Suprapubic skin (tissue), 4 donors: ENCODE measurements around the gene SHC2. TPM values are rescaled to one million over a fixed set of nuclear protein-coding genes. Genes with fewer than 3 reads are reported as not detected.

Experiments
- DNase-seq, 2 donors: peaks; one replicate each; pipeline ENCODE4 v3.0.0-alpha.2; 2019; ENCODE audit warnings: low spot score in 2 of 2
- H3K27ac ChIP-seq: fragments of 200-600 bp; sonication (generic); one replicate; pipeline ENCODE4 v1.5.1; 2019
- H3K27me3 ChIP-seq: fragments of 200-600 bp; sonication (generic); one replicate; pipeline ENCODE4 v1.5.1; 2019
- H3K36me3 ChIP-seq: fragments of 200-600 bp; sonication (generic); one replicate; pipeline ENCODE4 v1.5.1; 2019
- H3K4me1 ChIP-seq: fragments of 200-600 bp; sonication (generic); one replicate; pipeline ENCODE4 v1.5.1; 2019
- H3K4me3 ChIP-seq: fragments of 200-600 bp; sonication (generic); one replicate; pipeline ENCODE4 v1.5.1; 2019; ENCODE audit warnings: mild to moderate bottlenecking
- H3K9me3 ChIP-seq: fragments of 200-600 bp; sonication (generic); one replicate; pipeline ENCODE4 v1.5.1; 2019
- EP300 ChIP-seq: sonication (generic); formaldehyde crosslinking; IDR thresholded peaks from one replicate; pipeline ENCODE4 v1.6.1; 2017; ENCODE audit warnings: antibody characterized with exemption
- POLR2A ChIP-seq, 2 donors: fragments of 450-650 bp; IDR thresholded peaks; one replicate each; pipeline ENCODE4 v1.6.1; 2017; ENCODE audit warnings: antibody characterized with exemption in 2 of 2, mild to moderate bottlenecking in 2 of 2, moderate library complexity in 2 of 2
- POLR2AphosphoS5 ChIP-seq, 3 donors: sonication (generic); formaldehyde crosslinking; IDR thresholded peaks; one replicate each; pipeline ENCODE4 v1.6.1; 2017; ENCODE audit warnings: antibody characterized with exemption in 3 of 3
- WGBS: methylation state at CpG from one replicate; pipeline ENCODE4 v1.1.5; 2018; 5-methylcytosine and 5-hydroxymethylcytosine counted together
- total RNA-seq, 4 donors: library from RNA; depleted of rRNA; stranded (reverse); fragments of >200 nt; gene quantifications; one replicate each; pipeline ENCODE4 v1.1.0, GENCODE V29; 2016
- TF ChIP-seq, protein P1 (sequence below), 2 donors: fragments of 200-600 bp in 1 of 2; fragments of 450-650 bp in 1 of 2; sonication (generic) in 1 of 2; IDR thresholded peaks; one replicate each; pipeline ENCODE4 v1.5.1; 2016 to 2019; ENCODE audit warnings: antibody characterized with exemption in 2 of 2, mild to moderate bottlenecking in 1 of 2, moderate library complexity in 1 of 2

SHC2 gene
- total RNA-seq, 4 donors from 2014 or later, result 16.3 to 40.7 (median 19.6) TPM

DNA sequence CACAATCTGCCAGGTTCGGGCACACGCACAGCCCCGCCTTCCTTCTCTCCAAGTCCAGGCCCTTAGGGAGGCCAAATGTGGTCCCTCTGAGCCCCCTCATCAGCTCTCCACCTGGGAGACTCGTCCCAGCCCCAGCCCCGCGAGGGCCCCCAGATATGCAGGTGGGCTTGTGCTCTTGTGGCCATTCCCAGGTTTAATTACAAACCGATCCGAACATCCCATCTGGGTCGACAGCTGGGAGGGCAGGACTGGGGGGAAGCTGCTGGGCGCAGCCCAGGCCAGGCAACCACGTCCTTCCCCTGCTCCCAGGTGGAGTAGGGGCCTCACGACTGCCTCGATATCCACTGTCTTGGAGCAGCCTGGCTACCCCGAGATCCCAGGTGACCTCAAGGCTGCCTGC, 44.4 kb downstream of the SHC2 start:
- Histone ChIP-seq H3K36me3 (no peaks in the 10 kb centered on the region), H3K4me3 (no peak overlapping the region), H3K4me1 (no peaks in the 10 kb centered on the region), H3K27ac (no peak overlapping the region), H3K27me3 (peaks cover 22% of the 10 kb centered on the region), H3K9me3 (no peaks in the 10 kb centered on the region)
- WGBS, result 93% methylated on average over 13 of the region's 14 CpGs
- TF ChIP-seq POLR2AphosphoS5 (IDR thresholded peaks at IDR 0.05) (no peak), POLR2A (IDR thresholded peaks at IDR 0.05) (no peak), EP300 (no peak)
- TF ChIP-seq, protein P1, sequence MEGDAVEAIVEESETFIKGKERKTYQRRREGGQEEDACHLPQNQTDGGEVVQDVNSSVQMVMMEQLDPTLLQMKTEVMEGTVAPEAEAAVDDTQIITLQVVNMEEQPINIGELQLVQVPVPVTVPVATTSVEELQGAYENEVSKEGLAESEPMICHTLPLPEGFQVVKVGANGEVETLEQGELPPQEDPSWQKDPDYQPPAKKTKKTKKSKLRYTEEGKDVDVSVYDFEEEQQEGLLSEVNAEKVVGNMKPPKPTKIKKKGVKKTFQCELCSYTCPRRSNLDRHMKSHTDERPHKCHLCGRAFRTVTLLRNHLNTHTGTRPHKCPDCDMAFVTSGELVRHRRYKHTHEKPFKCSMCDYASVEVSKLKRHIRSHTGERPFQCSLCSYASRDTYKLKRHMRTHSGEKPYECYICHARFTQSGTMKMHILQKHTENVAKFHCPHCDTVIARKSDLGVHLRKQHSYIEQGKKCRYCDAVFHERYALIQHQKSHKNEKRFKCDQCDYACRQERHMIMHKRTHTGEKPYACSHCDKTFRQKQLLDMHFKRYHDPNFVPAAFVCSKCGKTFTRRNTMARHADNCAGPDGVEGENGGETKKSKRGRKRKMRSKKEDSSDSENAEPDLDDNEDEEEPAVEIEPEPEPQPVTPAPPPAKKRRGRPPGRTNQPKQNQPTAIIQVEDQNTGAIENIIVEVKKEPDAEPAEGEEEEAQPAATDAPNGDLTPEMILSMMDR (IDR thresholded peaks at IDR 0.05), result no peak
- DNase-seq, result peak; percentile 29 to 47

DNA sequence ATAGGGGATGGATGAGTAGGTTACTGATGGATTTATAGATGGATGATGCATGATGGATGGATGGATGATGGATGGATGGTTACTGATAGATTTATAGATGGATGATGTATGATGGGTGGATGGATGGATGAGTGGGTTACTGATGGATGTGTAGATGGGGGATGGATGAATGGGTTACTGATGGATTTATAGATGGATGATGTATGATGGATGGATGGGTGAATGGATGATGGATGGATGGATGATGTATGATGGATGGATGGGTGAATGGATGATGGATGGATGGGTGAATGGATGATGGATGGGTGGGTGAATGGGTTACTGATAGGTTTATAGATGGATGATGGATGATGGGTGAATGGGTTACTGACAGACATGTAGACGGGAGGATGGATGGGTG, 45.5 kb downstream of the SHC2 start:
- WGBS, result 96% methylated on average over 1 of the region's 1 CpG
- no peak for TF ChIP-seq EP300
- TF ChIP-seq POLR2A (IDR thresholded peaks at IDR 0.05), result no peak
- TF ChIP-seq POLR2AphosphoS5 (IDR thresholded peaks at IDR 0.05), result no peak
- TF ChIP-seq, protein P1 (IDR thresholded peaks at IDR 0.05), result no peak
- H3K27me3 ChIP-seq, result peaks cover 29% of the 10 kb centered on the region
- peaks cover 1% of the 10 kb centered on the region for H3K4me1 ChIP-seq
- H3K36me3 ChIP-seq, result no peaks in the 10 kb centered on the region
- H3K27ac ChIP-seq, result no peak overlapping the region
- no peak for DNase-seq
- H3K4me3 ChIP-seq, result no peak overlapping the region
- no peaks in the 10 kb centered on the region for H3K9me3 ChIP-seq

GRCh38 chr19:413756-414420, 46.9 kb downstream of the SHC2 start:
- no peak overlapping the region for H3K4me3 ChIP-seq
- 78% methylated on average over 15 of the region's 15 CpGs for WGBS
- TF ChIP-seq, protein P1 (IDR thresholded peaks at IDR 0.05), result no peak
- no peak for TF ChIP-seq POLR2AphosphoS5 (IDR thresholded peaks at IDR 0.05)
- TF ChIP-seq EP300, result no peak
- no peak for TF ChIP-seq POLR2A (IDR thresholded peaks at IDR 0.05)
- H3K4me1 ChIP-seq, result peaks cover 15% of the 10 kb centered on the region
- peaks cover 43% of the 10 kb centered on the region for H3K27me3 ChIP-seq
- peak in 1 of 2 donors; percentile 46 for DNase-seq
- no peaks in the 10 kb centered on the region for H3K9me3 ChIP-seq
- no peak overlapping the region for H3K27ac ChIP-seq
- H3K36me3 ChIP-seq, result no peaks in the 10 kb centered on the region

GRCh38 chr19:412356-413355, 48.2 kb downstream of the SHC2 start:
- Histone ChIP-seq H3K9me3 (no peaks in the 10 kb centered on the region), H3K27me3 (peaks cover 55% of the 10 kb centered on the region), H3K4me1 (peaks cover 22% of the 10 kb centered on the region), H3K36me3 (no peaks in the 10 kb centered on the region), H3K27ac (no peak overlapping the region), H3K4me3 (no peak overlapping the region)
- DNase-seq, result peak in 1 of 2 donors; percentile 55
- WGBS, result 75% methylated on average over 13 of the region's 36 CpGs
- TF ChIP-seq POLR2AphosphoS5 (IDR thresholded peaks at IDR 0.05), result no peak
- TF ChIP-seq, protein P1 (IDR thresholded peaks at IDR 0.05), result no peak
- TF ChIP-seq EP300, result no peak
- no peak for TF ChIP-seq POLR2A (IDR thresholded peaks at IDR 0.05)
